Hematopoietic multipotent progenitor cell treated with erythropoietin and hydrocortisone succinate and interleukin-3 and kit ligand, for 6 days (in vitro differentiated cells): ENCODE measurements around the gene GTPBP8.
"Not testable (repeated sequence)": the region's sequence is repeated elsewhere in the genome, so short reads cannot be mapped to it uniquely, and the experiment has no call there.

Experiments used
- DNase-seq: peaks from one replicate; pipeline ENCODE4 v3.0.0-alpha.2; 2015

The GTPBP8 gene

DNA sequence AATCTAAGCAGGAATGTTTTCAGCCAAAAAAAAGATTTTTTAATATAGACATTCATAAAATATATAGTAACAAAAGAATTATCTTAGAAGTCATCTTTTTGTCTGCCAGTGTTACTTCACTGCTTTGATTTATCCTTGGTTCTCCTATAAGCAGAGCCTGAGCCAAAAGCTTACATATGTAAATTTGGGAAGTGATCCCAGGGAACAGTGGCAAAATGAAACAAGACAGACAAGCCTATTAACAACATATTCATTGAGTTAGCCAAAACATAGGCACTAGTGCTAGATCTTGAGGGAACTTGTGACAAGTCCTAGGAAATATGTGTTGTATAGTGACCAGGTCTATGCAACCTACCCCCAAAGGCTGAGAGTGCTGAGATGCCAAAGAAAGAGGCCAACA lies 11.3 kb downstream of the GTPBP8 start:
- no peak for DNase-seq

DNA sequence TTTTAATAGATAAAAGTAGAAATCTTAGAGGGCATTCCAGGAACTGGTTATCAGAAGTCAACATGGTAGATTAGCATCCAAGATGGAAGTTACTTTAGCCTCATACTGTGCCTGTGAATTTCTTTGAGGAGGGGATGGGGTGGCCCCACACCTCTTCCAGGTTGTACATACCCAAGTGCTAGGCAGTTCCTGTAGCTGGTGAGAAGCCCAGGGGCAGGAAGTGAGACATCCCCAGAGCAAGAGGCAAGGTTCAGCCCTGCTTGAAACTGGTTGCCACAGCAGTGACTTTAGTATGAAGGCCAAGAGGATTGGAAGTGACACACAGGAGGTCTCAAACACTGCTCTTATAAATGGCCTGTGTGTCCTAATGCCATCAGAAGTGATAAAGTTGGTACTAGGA lies 11.9 kb downstream of the GTPBP8 start:
- DNase-seq, result no peak

GRCh38 chr3:113005611-113006010 lies 14.8 kb downstream of the GTPBP8 start:
- no peak for DNase-seq

DNA sequence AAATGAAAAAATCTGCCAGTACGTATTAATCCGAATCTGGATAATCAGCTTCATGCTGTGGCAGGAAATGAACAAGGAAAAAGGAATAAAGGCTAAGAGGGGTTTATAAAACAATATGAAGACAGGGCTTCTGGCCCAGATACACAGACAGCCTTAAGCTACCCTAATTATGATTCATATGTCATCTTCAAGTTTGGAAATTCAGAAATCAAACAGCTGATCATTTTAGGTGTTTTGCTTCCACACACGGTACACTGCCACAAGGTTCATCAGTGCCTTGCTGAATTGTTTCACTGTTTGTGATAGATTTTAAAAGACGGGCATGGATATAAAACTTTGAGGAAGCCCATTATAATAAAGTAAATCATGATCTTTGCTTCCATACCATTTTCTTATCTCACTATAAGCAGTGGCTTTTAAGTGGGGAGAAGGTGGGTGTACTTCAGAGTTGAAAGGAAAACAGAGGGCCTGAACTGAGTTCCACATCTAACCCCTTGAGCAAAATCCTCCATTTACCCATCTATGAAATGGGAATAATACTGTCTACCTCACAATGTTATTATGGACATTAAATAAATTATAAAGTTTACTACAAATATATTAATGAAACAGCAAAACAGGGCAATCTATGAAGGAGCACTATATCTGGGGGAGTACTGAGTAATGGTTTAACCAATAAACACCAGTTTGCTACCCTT lies 15.7 kb downstream of the GTPBP8 start:
- DNase-seq, result no peak

GRCh38 chr3:113008117-113008516 lies 17.3 kb downstream of the GTPBP8 start:
- DNase-seq, result no peak

GRCh38 chr3:113013593-113013992 lies 22.8 kb downstream of the GTPBP8 start:
- no peak for DNase-seq

DNA sequence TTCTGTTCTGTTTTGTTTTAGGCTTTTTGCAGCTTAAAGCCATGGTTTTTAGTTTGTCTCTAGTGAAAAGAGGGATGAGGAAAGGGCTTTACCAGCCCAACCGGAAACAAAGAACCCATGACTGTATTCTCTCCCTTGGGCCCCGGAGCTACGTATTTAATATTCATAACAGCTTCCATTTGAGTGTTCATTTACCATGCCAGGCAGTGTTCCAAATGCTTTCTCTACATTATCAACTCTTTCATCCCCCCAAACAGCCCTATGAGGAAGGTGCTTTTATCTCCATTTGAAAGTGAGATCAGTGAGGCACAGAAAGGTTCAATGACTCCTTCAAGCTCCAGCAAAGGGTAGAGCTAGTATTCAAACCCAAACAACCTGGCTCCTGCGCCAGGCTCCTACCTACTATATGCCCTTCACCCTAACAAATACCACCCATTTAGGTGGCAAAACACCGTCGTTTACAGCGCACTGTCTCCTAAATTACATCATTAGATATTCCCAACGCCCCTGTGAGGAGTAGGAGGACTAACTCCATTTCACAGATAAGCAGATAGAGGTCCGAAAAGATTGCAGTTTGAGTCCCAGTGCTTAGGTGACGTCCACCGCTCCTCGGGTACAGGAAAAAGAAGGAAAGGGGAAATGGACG lies 27.9 kb downstream of the GTPBP8 start:
- peak; percentile 36 for DNase-seq

DNA sequence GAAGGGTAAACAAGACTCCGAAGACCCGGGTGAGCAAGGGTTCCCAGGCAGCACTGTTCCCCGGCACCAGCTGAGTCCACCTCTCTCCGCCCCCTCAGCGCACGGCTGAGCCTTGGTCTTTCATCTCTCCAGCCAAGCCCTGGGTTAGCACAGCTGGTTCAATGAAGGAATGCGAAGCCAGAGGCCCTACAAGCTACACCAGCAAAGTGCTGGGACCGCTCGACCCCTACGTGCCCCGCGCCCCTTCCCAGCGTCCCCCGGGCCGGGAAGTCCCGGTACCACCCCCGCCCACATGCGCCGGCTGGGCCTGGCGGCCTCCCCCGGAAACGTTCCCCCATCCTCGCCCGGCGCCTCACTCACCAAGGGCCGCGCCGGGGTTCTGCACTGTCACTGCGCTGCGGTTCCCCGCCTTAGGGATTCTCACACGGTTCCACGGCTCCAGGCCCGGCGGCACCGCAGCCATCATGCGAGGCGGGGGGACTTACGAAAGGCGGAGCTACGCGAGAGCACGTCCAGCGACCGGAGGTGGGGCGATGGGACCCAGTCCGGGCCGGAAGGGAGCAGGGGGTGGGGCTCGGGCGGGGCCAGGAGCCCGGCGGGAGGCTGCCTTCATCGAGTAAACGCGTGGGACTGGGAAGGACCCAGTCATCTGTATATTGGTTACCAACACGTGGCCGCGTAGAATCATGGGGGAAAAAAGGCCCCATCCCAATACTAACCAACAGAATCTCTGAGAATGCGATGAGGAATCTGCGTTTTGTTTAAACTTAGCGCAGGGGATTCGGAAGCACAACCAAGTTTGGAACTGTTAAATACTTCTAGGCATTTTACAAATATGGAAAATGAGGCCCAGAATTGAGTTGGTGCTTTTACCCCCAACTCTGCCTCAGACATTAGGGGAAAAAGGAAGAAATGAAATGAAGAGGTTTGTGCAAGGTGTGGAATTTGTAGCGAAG lies 28.7 kb downstream of the GTPBP8 start:
- peak; percentile 96 for DNase-seq

DNA sequence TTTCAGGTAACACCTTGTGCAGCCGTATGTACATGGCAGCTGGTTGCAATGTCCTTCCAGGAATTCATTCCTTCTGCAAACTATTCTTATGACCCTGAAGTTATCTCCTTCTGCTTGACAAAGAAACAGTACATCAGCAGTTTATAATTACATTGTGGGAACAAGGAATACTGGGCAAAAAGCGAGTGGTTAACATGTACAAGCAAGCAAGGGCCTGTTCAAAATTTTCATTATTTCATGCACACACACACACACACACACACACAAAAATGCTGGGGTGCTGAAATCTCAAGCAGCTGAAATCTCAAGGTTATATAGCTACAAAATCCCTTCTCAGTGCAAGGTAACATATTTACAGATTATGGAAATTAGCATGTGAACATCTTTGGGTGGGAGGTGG lies 30.7 kb downstream of the GTPBP8 start:
- DNase-seq, result no peak

GRCh38 chr3:113034011-113034410 lies 43.2 kb downstream of the GTPBP8 start:
- DNase-seq, result no peak

DNA sequence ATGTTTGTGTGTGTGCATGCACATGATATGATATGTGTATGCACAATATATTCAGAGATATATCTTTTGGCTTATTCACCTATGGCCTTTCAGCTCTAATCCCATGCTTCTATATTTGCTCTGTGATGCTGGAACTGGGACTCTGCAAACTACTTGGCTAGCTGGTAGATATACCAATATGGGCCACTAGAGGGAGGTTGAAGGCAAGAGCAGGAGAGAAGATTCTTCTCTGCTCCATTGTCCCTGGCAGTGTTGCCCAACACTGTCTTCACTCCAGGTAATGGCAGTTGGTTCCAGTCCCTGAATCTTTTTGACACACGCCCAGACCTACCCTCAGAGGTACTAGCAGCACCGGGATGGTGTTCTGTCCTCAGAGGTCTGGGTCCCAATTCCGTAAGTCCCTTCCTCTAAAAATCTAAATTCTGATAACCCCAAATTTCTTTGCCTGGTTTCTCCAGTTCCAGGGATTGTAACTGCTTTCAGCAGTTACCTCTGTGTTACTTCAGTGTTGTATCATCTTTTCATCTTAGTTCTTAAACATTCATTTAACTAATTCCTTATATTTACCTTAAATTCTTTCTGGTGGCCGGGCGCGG lies 44.7 kb downstream of the GTPBP8 start:
- peak; percentile 81 for DNase-seq

GRCh38 chr3:113038328-113038727 lies 47.5 kb downstream of the GTPBP8 start:
- no peak for DNase-seq

DNA sequence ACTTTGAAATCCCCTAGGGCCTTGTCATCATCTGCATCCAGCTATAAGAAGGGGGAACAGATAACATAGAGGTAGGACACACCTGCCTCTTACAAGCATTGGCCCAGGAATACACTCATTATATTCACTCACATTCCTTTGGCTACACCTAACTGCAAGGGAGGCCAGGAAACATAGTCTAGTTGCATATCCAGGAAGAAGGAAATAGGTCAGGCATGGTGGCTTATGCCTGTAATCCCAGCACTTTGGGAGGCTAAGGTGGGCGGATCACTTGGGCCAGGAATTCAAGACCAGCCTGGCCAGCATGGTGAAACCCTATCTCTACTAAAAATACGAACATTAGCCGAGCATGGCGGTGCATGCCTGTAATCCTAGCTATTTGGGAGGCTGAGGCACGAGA lies 48.8 kb downstream of the GTPBP8 start:
- DNase-seq, result no peak

DNA sequence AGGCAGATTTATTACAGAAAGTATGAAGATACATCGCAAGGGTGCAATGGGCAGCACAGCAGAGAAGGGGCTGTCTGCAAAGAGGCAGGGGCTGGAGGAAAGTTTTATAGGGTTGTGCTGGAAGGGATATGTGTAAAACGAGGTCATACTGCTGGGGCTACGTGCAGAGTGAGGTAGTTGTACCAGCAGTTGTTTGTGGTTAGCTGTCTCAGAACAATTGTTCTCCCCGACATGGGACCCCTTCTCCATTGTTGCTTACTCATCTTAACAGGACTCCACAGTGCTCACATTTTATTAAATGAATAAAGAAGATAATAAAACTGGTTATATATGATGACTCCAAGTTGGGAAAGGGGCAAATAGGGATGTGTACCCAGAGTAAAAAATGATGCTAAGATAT lies 49.4 kb downstream of the GTPBP8 start:
- DNase-seq, result no peak

DNA sequence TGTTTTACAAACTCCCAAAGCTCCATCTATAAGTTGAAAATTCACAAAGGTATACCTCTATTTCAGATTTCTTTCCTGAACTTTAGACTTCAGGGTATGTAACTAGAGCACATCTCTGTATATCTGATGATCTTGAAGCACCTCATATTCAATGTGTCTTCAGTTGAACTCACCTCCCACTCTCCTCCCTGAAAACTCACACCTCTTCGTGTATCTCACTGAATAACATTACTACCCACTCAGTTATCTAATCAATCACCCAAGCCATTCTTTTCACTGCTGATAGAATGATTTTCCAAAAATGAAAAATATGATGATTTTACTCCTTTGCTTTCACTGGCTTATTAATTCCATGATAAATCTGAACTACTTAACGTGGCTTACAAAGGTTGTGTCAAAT lies 52.9 kb downstream of the GTPBP8 start:
- no peak for DNase-seq

DNA sequence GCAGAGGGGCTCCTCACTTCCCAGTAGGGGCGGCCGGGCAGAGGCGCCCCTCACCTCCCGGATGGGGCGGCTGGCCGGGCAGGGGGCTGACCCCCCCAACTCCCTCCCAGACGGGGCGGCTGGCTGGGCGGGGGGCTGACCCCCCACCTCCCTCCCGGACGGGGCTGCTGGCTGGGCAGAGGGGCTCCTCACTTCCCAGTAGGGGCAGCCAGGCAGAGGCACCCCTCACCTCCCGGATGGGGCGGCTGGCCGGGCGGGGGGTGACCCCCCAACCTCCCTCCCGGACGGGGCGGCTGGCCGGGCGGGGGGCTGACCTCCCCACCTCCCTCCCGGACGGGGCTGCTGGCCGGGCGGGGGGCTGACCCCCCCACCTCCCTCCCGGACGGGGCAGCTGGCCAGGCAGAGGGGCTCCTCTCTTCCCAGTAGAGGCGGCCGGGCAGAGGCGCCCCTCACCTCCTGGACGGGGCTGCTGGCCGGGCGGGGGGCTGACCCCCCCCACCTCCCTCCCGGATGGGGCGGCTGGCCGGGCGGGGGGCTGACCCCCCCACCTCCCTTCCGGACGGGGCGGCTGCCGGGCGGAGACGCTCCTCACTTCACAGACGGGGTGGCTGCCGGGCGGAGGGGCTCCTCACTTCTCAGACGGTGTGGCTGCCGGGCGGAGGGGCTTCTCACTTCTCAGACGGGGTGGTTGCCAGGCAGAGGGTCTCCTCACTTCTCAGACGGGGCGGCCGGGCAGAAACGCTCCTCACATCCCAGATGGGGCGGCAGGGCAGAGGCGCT lies 55.6 kb downstream of the GTPBP8 start:
- not testable (repeated sequence) for DNase-seq

DNA sequence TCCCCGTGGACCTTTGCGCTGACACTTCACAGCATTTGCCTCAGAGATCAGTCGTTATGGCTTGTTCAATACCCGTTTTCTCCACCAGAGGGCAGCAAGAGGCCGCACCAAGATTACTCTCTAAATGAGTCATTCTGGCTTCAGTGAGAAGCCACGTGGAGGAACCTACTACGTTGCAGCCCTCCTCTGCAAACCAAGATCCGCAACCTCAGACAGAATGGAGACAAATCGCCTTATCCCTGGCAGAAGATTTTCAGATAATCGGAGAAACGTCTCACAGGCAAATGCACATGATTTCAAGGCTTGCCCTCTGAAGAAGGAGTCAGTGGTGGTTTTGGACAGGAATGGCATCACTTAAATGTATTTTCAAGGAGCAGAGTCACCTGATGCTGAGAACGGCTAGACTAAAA lies 60.5 kb downstream of the GTPBP8 start:
- peak; percentile 88 for DNase-seq
